HK-2 (cell line): Measurements from ENCODE around the gene ATP1A1.
A peak's percentile ranks its signal among the peaks of the same experiment; 100 is the strongest.

Source experiments
- DNase-seq: peaks from one replicate; pipeline ENCODE4 v3.0.0-alpha.2; 2018; ENCODE audit not compliant: unreplicated experiment

ATP1A1 gene

GRCh38 chr1:116415200-116415698, 42.2 kb downstream of the ATP1A1 start:
- no peak for DNase-seq

DNA sequence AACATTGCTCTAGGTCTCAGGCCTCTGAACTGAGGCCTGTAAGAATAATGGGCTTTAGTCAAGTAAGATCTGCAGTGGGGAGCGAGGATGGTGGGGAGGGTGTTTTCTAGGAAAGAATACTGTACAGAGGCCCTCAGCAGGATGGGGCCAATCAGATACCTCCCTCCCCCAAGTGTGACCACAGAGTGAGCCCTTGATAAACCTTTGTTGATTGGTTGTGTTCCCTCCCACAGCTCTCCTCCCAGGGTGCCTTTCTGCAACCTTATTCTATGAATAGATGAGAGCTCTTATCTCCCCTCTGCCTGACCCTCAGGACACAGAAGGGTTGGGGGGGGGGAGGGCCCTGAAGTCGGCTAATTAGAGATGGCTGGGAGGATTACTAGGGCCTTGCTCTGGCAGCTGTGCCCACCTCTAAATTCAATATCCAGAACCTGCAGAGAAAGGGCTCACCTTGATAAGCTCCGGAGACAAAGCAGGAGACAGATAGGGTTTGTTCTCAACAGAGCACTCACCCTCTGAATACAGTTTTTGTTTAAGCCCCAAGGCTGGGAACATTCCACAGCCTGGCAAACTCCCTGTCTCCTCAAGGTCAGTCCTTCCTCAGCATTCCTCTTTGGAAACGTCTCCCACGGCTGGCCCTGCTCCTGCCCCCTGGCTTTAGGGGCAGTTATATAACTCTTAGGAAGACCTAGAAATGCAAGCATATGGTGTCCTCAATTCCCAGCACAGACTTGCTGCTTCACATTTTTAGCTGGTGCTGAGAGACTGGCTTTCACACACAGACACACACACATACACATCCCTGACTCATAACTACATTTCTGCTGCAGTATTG, 42.9 kb downstream of the ATP1A1 start:
- no peak for DNase-seq

DNA sequence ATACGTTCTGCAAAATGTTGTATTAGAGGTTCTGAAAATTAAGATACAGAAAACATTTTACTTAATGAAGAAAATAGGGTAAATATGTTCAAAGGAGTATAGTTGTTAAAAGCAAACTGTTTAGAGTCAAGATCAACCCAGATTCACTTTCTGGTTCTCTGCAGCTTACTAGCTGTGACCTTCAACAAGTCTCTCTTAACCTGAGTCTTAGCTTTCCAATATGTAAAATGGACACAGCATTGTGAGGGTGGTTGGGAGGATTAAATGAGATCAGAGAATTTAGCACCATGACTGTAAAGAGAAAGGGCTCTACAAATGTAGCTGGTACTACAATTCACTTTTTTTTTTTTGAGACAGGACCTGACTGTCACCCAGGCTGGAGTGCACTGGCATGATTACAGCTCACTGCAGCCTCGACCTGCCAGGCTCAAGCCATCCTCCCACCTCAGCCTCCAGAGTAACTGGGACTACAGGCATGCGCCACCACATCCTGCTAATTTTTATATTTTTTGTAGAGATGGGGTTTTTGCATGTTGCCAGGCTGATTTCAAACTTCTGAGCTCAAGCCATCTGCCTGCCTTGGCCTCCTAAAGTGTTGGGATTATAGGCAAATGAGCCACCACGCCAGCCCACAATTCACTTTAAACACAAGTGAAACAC, 43.9 kb downstream of the ATP1A1 start:
- DNase-seq = no peak

DNA sequence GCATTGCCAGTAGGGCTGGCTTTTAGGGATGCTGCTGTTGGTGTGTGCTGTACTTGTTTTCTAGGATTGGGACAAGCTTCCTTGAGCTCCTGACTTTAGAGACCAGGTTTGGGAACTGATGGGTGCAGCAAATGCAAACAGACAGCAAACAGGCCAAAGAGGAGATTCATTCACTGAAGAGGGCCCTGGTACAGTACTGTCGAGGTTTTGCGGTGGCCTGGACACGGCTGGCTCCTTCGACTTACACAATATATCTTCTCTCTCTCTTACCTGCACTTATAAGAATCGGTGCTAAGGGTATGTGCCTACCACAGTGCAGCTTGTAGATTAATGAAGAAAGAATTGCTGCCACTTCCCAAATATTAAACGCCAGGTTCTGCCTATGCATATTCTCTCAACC, 44.6 kb downstream of the ATP1A1 start:
- DNase-seq = no peak

DNA sequence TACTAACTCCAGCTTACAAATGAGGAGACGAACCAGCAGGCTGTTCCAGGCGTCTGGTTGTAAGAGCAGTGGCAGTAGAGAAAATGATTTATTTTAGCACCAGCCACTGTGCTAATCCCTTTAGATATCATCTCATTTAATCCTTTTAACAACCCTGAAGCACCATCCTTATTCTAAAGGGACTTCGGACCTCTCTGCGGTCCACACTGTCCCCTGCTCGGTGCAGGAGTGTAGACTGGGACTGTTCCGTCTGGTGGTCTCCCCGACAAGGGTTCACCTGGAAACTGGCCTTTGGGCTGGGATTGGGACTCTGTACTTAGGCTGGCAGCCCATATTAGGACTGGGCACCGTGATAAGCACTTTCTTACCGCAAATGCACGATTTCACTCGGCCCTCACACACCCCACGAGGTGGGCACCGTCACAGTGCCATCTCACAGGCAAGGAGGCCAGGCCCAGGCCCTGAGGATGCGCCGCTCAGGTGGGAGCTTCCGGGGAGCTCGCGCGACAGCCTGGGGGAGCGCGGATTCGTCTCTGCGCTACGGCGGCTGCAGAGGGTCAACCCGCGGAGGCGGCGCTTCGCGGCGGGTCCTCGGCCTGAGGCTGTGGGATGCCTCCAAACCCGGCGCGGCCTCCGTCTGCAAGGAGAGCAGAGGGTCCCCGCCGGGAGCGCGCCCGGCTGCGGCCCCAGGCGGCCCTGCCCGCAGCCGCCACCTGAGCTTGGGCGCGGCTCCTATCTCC, 45.2 kb downstream of the ATP1A1 start:
- DNase-seq = peak; percentile 80

GRCh38 chr1:116420417-116421200, 47.6 kb downstream of the ATP1A1 start:
- no peak for DNase-seq

DNA sequence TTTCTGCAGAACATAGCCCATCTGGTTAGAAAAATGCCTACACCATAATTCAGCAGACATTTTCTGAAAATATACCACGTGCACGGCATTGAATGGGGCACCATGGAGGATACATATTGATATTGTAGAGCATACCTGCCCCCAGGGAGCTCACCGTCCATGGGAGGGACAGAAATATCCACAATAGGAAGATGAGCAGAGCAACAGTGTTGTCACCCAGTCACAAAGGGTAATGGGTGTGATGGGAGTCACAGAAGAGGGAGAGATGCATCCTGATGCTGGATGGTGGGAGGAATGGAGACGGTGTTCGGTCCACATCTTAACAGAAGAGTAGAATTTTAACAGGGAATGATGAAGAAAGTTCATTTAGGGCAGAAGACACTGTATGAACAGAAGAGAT, 51.4 kb downstream of the ATP1A1 start:
- no peak for DNase-seq

DNA sequence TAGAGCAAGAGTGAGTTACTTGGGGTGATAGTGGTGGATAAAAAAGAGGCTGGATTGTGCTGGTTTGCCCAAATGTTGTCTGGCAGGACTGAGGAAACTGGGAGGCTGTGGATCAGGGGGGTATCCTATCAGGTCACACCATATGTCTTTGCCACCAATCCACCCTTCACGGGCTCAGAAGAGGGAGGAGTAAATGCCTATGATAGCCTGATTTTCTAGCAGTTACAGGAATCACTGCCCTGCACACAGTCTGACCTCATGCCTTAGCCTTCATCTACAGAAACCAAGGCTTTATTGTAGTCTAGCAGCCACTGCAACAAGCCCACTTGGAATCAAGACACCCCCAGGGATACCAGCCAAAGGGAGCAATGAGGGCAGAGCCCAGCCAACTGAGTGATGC, 51.8 kb downstream of the ATP1A1 start:
- no peak for DNase-seq

GRCh38 chr1:116425987-116426386, 52.9 kb downstream of the ATP1A1 start:
- no peak for DNase-seq

- no peak for DNase-seq
These were observed 53.4 kb downstream of the ATP1A1 start for GRCh38 chr1:116426401-116426800.

DNA sequence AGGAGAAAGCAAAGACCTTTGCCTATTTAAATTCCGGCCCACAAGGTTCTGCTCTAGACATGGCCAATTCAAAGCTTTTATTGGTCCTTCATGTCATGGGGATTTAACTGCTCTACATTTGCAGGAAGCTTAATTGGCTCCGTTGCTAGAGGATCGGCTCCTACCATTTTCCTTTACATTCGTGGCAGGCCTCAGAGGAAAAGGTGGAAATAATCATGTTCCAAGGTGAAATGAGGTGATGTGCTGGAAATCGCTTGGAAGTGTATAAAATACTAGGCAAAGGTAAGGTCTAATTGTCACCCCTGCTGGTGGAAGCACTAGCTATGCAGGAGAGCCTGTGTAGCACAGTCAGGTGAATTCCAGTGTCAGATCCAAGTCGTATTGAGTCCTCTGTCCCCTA, 55.5 kb downstream of the ATP1A1 start:
- DNase-seq = no peak

- DNase-seq = no peak
These were observed 56.9 kb downstream of the ATP1A1 start for GRCh38 chr1:116429821-116430374.

DNA sequence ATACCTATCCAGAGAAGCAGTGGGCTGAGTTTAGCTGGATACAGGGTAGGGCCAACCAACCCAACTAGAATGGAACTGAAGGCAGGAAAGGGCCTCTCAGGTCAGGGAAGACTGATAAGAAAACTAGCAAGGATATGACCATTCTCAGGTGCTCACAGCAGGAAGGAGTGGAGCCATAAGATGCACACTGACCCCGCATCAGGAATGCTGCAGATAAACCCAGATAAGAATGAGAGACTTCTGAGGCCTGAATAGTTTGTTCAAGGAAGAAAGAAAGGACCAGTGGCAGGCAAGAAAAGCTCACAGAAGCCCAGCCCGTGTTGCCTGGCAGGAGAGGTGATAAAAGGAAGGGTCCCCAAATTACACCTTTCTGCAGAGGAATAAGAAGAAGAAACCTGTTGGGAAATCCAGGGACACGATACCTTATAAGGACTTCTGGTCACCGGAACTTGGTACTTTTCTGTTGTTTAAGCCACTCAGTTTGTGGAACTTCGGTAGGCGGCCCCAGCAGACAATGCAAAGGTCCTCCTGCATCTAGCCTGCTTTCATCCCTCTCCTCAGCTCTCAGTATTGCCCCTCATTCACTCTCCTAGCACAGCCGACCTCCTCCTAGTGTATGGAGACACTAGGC, 58.9 kb downstream of the ATP1A1 start:
- no peak for DNase-seq

GRCh38 chr1:116432655-116433265, 59.7 kb downstream of the ATP1A1 start:
- DNase-seq = no peak

DNA sequence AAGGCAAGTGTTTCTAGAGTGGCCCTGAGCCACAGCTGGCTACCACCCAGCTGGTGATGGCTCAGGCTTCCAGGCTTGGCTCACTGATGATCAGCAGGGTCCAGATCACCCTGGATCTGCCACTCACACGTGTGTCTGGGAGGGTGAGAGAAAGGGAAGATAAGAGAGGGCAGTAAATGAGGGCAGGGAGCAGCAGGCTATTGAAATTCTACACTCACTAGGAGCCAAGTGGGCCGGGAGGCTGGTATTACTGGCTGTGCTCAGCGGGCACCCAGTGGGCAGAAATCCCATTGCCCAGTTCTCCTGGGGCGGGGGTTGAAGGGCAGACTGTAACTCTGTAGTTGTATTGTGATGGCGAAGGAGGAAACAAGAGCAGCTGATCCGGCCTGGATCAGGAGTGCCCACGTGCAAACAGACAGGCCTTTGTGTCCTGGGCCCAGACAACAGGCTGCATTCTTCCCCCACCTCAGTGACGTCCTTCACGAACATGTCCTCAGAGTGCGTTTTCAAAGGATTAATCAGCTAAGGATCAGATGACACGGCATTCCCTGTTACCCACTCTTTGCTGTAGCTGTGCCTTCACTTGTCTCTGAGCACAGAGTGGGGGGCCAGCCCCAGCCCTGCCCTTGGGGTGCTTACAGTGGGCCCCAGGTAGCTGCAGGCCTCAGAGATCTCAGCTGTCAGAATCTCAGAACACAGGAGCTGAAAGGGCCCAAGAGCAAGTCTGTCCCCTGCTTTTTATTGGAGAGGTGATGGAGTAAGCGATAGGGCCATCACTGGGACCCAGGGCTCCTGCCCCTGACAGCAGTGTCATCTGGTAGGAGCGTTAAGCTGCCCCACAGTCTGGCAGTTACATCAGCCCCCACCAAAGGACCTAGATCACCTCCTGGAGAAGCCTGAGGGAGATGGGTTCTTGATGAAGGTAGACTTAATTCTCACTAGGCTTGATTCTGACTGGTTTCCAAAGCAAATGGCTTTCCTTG, 60.5 kb downstream of the ATP1A1 start:
- DNase-seq = no peak

DNA sequence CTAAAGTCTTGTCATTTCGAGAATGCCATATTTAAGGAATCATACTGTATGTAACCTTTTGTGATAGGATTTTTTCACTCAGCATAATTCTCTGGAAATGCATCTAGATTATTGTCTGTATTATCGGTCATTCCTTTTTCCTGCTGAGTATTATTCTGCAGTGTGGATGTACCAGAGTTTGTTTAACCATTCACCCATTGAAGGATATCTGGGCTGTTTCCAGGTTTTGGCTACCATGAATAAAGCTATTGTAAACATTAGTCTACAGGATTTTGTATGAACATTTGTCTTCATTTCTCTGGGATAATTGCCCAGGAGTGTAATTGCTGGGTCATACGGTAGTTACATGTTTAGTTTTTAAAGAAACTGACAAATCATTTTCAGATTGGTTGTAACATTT, 61.8 kb downstream of the ATP1A1 start:
- DNase-seq = no peak

DNA sequence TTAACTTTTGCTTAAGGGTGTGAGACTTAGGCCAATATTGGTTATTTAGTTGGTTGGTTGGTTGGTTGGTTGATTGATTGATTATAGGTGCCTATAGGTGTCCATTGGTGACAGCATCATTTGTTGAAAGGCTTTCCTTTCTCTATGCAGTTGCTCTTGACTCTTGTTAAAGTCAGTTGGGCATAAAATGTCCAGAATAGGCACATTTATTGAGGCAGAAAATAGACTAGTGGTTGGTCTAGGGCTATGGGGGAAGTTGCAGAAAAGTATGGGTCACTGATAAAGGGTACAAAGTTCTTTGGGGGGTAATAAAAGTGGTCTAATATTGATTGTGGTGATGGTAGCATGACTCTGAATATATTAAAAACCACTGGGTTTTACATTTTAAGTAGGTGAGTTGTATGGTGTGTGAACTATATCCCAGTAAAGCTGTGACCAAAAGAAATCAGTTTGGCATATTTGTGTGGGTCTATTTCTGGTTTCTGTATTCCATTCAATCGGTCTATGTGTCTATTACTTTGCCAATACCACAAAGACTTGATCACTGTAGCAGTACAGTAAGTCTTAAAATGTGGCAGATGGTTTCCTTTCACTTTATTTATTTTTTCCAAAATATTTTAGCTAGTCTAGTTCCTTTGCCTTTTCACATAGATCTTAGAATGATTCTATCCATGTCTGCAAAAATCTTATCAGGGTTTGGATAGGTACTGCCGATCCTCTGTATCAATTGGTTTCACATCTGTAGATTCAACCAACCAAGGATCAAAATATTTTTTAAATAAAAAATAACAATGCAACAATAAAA, 63.0 kb downstream of the ATP1A1 start:
- no peak for DNase-seq

GRCh38 chr1:116436611-116436970, 63.5 kb downstream of the ATP1A1 start:
- no peak for DNase-seq

GRCh38 chr1:116439701-116440100, 66.7 kb downstream of the ATP1A1 start:
- DNase-seq = no peak
